ENCODE data around the gene AGFG2.

DNA sequence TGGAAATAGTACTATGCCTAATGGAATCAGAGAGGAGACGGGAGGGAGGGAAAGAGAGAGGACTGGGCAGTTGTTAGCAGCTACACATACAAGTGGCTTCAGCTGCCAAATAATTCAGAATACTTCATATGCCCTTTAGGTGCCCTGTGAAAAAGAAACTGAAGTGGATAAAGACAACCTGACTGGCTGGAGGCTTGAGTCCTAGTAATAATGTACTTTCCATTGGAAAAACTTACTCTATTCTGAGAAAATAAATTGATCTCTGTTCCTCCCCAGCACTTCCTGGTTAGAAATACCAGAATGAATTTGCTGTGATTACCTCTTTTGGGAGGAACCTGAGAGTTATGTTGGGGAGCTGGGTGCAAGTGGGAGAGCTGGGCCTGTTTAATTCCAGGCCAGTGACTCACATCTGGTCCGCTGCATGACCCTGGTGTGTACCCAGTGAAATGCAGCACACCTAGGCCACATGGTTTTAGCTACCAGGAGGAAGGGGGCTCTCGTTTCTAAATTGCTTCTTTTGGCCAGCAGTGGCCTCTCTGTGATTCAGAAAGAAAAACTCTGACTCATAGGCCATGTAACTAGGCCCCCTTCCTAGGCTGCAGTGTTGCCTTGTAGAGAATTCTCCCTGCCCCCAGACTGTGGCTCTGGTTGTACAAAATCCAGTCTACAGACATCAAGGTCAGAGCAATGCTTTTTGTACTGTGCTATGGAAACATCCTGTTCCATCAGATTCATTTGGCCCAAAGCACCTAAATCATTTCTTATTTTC is 6.5 kb downstream of the AGFG2 start:
- TF ChIP-seq, protein P1, sequence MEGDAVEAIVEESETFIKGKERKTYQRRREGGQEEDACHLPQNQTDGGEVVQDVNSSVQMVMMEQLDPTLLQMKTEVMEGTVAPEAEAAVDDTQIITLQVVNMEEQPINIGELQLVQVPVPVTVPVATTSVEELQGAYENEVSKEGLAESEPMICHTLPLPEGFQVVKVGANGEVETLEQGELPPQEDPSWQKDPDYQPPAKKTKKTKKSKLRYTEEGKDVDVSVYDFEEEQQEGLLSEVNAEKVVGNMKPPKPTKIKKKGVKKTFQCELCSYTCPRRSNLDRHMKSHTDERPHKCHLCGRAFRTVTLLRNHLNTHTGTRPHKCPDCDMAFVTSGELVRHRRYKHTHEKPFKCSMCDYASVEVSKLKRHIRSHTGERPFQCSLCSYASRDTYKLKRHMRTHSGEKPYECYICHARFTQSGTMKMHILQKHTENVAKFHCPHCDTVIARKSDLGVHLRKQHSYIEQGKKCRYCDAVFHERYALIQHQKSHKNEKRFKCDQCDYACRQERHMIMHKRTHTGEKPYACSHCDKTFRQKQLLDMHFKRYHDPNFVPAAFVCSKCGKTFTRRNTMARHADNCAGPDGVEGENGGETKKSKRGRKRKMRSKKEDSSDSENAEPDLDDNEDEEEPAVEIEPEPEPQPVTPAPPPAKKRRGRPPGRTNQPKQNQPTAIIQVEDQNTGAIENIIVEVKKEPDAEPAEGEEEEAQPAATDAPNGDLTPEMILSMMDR (IDR thresholded peaks at IDR 0.05; ENCODE audit: low read depth, low read length): peak; percentile 14; the same call in 1 of the 2 replicates
- no peak for TF ChIP-seq EZH2phosphoT487 (IDR thresholded peaks at IDR 0.05; ENCODE audit: low read depth)
